Stimulated activated naive CD8-positive, alpha-beta T cell treated with anti-CD3 and anti-CD28 coated beads, Interleukin-15, amount 100 ng/mL, for 72 hours (primary cell): ENCODE measurements around the gene LPCAT3.
A peak's percentile ranks its signal among the peaks of the same experiment; 100 is the strongest.

Experiments used
- ATAC-seq: fragments of 150-1000 bp; cut with Tn5 transposase; 2 replicates; pipeline ENCODE4 v1.10.0; 2021; ENCODE audit warnings: mild to moderate bottlenecking, moderate library complexity
- DNase-seq, 2 donors: peaks; one replicate each; pipeline ENCODE4 v3.0.0; 2021 to 2022
- H3K27ac Mint-ChIP-seq, 2 donors: one replicate each; pipeline ENCODE4 v1.8.0; 2022; ENCODE audit warnings: mild to moderate bottlenecking in 2 of 2, mixed read lengths in 2 of 2, moderate library complexity in 2 of 2
- H3K27me3 Mint-ChIP-seq: one replicate; pipeline ENCODE4 v1.8.0; 2022; ENCODE audit warnings: mixed read lengths
- H3K4me1 Mint-ChIP-seq: one replicate; pipeline ENCODE4 v1.8.0; 2022; ENCODE audit warnings: mild to moderate bottlenecking, mixed read lengths
- H3K4me3 Mint-ChIP-seq, 2 donors: one replicate each; pipeline ENCODE4 v1.8.0; 2022; ENCODE audit warnings: mild to moderate bottlenecking in 2 of 2, mixed read lengths in 2 of 2, moderate library complexity in 1 of 2
- H3K9me3 Mint-ChIP-seq, 2 donors: one replicate each; pipeline ENCODE4 v1.8.0; 2022; ENCODE audit warnings: mixed read lengths in 2 of 2

LPCAT3 gene

DNA sequence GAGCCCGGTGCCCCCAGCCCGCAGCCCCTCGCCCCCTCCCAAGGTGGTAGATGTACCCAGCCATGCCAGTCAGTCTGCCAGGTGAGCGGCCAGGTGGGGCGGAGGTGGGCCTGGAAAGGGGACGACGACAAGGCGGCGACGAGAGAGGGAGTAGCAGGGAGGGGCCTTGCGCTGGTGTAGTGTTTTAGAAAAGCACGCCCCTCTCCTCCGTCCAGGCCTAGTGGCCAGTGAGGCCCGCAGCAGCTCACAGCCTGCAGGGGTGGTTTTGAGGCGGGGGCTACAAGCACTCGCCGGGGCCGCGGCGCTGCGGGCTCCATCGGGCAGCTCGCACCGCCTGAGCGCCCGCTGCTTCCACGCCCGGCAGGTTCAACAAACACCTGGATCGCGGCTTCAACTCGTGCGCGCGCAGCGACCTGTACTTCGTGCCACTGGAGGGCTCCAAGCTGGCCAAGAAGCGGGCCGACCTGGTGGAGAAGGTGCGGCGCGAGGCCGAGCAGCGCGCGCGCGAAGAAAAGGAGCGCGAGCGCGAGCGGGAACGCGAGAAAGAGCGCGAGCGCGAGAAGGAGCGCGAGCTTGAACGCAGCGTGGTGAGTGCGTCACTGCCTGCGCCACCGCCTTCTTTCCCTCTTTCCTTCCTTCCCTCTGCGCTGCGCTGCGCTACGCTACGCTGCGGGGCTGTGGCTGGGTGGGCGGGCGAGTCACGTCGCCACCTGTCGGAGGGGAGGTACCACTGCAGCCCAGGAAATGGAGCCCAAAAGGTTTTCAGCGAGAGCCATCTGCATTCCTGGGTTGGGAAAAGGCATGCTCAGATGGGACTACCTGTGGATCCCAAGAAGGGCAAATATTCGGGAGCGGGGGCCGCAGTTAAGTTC is 80.6 kb downstream of the LPCAT3 start:
- Mint-ChIP-seq H3K9me3 (no peaks in the 10 kb centered on the region), H3K4me1 (peaks cover 85% of the 10 kb centered on the region), H3K4me3 (peak overlapping the region; percentile 87 to 96), H3K27ac (peak overlapping the region; percentile 97 to 98), H3K27me3 (no peaks in the 10 kb centered on the region)
- DNase-seq (peak; percentile 92 to 96), ATAC-seq (peak; percentile 93)

DNA sequence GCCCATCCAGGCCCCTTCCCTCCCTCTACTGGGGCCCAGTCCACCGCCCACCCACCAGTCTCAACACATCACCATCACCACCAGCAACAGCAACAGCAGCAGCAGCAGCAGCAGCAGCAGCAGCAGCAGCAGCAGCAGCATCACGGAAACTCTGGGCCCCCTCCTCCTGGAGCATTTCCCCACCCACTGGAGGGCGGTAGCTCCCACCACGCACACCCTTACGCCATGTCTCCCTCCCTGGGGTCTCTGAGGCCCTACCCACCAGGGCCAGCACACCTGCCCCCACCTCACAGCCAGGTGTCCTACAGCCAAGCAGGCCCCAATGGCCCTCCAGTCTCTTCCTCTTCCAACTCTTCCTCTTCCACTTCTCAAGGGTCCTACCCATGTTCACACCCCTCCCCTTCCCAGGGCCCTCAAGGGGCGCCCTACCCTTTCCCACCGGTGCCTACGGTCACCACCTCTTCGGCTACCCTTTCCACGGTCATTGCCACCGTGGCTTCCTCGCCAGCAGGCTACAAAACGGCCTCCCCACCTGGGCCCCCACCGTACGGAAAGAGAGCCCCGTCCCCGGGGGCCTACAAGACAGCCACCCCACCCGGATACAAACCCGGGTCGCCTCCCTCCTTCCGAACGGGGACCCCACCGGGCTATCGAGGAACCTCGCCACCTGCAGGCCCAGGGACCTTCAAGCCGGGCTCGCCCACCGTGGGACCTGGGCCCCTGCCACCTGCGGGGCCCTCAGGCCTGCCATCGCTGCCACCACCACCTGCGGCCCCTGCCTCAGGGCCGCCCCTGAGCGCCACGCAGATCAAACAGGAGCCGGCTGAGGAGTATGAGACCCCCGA is 81.4 kb downstream of the LPCAT3 start:
- Mint-ChIP-seq H3K4me3 (peak overlapping the region; percentile 87 to 96), H3K9me3 (no peaks in the 10 kb centered on the region), H3K27me3 (no peaks in the 10 kb centered on the region), H3K4me1 (peaks cover 86% of the 10 kb centered on the region), H3K27ac (peak overlapping the region; percentile 97 to 98)
- ATAC-seq (peak; percentile 56), DNase-seq (peak; percentile 55 to 77)

DNA sequence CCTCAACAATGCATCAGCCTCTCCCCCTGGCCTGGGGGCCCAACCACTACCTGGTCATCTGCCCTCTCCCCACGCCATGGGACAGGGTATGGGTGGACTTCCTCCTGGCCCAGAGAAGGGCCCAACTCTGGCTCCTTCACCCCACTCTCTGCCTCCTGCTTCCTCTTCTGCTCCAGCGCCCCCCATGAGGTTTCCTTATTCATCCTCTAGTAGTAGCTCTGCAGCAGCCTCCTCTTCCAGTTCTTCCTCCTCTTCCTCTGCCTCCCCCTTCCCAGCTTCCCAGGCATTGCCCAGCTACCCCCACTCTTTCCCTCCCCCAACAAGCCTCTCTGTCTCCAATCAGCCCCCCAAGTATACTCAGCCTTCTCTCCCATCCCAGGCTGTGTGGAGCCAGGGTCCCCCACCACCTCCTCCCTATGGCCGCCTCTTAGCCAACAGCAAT is 82.1 kb downstream of the LPCAT3 start:
- Mint-ChIP-seq H3K4me1 (peaks cover 86% of the 10 kb centered on the region), H3K9me3 (no peaks in the 10 kb centered on the region), H3K4me3 (peak overlapping the region; percentile 87 to 96), H3K27ac (peak overlapping the region; percentile 97 to 98), H3K27me3 (no peaks in the 10 kb centered on the region)
- ATAC-seq (no peak), DNase-seq (no peak)

DNA sequence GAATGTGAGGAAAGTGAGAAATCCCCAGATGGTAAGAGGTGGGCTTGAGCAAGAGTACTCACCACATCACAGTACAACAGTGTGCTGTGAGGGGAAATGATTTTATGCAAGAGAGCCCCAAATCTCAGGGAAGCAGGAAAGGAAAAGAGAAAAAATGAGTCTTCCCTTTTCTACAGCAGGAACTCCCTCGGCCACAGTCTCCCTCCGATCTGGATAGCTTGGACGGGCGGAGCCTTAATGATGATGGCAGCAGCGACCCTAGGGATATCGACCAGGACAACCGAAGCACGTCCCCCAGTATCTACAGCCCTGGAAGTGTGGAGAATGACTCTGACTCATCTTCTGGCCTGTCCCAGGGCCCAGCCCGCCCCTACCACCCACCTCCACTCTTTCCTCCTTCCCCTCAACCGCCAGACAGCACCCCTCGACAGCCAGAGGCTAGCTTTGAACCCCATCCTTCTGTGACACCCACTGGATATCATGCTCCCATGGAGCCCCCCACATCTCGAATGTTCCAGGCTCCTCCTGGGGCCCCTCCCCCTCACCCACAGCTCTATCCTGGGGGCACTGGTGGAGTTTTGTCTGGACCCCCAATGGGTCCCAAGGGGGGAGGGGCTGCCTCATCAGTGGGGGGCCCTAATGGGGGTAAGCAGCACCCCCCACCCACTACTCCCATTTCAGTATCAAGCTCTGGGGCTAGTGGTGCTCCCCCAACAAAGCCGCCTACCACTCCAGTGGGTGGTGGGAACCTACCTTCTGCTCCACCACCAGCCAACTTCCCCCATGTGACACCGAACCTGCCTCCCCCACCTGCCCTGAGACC is 82.7 kb downstream of the LPCAT3 start:
- peaks cover 85% of the 10 kb centered on the region for H3K4me1 Mint-ChIP-seq

DNA sequence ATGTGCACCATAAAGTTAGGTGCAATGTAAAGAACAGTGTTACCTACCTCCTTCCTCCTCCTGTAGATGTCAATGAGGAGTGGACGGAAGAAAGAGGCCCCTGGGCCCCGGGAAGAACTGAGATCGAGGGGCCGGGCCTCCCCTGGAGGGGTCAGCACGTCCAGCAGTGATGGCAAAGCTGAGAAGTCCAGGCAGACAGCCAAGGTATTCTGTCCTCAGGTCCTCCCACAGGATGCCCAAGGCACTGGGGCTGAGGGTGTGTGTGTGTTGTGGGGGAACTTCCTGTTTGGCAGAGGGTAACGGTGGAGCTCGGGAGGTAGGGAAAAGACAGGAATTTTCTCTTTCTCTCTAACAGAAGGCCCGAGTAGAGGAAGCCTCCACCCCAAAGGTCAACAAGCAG is 84.2 kb downstream of the LPCAT3 start:
- H3K27me3 Mint-ChIP-seq, result no peaks in the 10 kb centered on the region
- H3K4me3 Mint-ChIP-seq, result no peak overlapping the region
- peaks cover 89% of the 10 kb centered on the region for H3K4me1 Mint-ChIP-seq
- DNase-seq (no peak), ATAC-seq (no peak)
- peak overlapping the region in 1 of 2 donors; percentile 18 for H3K27ac Mint-ChIP-seq
- no peaks in the 10 kb centered on the region for H3K9me3 Mint-ChIP-seq

More for the DNA sequence above, 82.7 kb downstream of the LPCAT3 start:
- Mint-ChIP-seq H3K9me3 (no peaks in the 10 kb centered on the region), H3K27ac (peak overlapping the region; percentile 97 to 98), H3K27me3 (no peaks in the 10 kb centered on the region), H3K4me3 (peak overlapping the region; percentile 87 to 96)
- ATAC-seq (no peak), DNase-seq (no peak)

GRCh38 chr12:6932766-6933165 is 85.5 kb downstream of the LPCAT3 start:
- H3K27ac Mint-ChIP-seq, result no peak overlapping the region
- ATAC-seq, result no peak
- H3K4me3 Mint-ChIP-seq, result no peak overlapping the region

GRCh38 chr12:6929466-6930452 is 88.5 kb downstream of the LPCAT3 start:
- peak overlapping the region; percentile 59 to 95 for H3K4me3 Mint-ChIP-seq
- ATAC-seq (no peak), DNase-seq (no peak)
- H3K27ac Mint-ChIP-seq, result peak overlapping the region; percentile 52 to 87
- H3K4me1 Mint-ChIP-seq, result peaks cover 84% of the 10 kb centered on the region
- H3K27me3 Mint-ChIP-seq, result no peaks in the 10 kb centered on the region
- H3K9me3 Mint-ChIP-seq, result no peaks in the 10 kb centered on the region

More at GRCh38 chr12:6932766-6933165, 85.5 kb downstream of the LPCAT3 start:
- peaks cover 84% of the 10 kb centered on the region for H3K4me1 Mint-ChIP-seq
- no peak for DNase-seq
- H3K27me3 Mint-ChIP-seq, result no peaks in the 10 kb centered on the region
- H3K9me3 Mint-ChIP-seq, result no peaks in the 10 kb centered on the region

- peak overlapping the region; percentile 96 to 97 for H3K27ac Mint-ChIP-seq
- no peaks in the 10 kb centered on the region for H3K27me3 Mint-ChIP-seq
- no peak for DNase-seq
- peak overlapping the region; percentile 95 to 97 for H3K4me3 Mint-ChIP-seq
- ATAC-seq, result no peak
- peaks cover 84% of the 10 kb centered on the region for H3K4me1 Mint-ChIP-seq
- no peaks in the 10 kb centered on the region for H3K9me3 Mint-ChIP-seq
These were observed 89.4 kb downstream of the LPCAT3 start for GRCh38 chr12:6928703-6929407.

- Mint-ChIP-seq H3K4me1 (peaks cover 82% of the 10 kb centered on the region), H3K4me3 (peak overlapping the region; percentile 95 to 97)
- ATAC-seq, result peak; percentile 22
These were observed 90.1 kb downstream of the LPCAT3 start for GRCh38 chr12:6928022-6928702.

GRCh38 chr12:6927379-6928021 is 90.8 kb downstream of the LPCAT3 start, which contains the start of gene ATN1:
ATN1 (plus strand) TSS chr12:6927959; CDS start chr12:6934002, 6,043 bp downstream.
- H3K9me3 Mint-ChIP-seq, result no peaks in the 10 kb centered on the region
- H3K27ac Mint-ChIP-seq, result peak within 1 kb of the TSS; percentile 96 to 98
- DNase-seq (peak in 1 of 2 donors; percentile 50), ATAC-seq (peak; percentile 56)
- H3K4me3 Mint-ChIP-seq, result peak within 1 kb of the TSS; percentile 95 to 97
- peaks cover 82% of the 10 kb centered on the region for H3K4me1 Mint-ChIP-seq
- no peaks in the 10 kb centered on the region for H3K27me3 Mint-ChIP-seq

More at GRCh38 chr12:6928022-6928702, 90.1 kb downstream of the LPCAT3 start:
- peak in 1 of 2 donors; percentile 19 for DNase-seq
- Mint-ChIP-seq H3K9me3 (no peaks in the 10 kb centered on the region), H3K27me3 (no peaks in the 10 kb centered on the region), H3K27ac (peak overlapping the region; percentile 96 to 97)
